Kidney glomerular epithelial cell (primary cell): ENCODE data around the gene MED28.

ENCODE experiments used
- DNase-seq: peaks from one replicate; lab custom pipeline; 2025; lab: John Stamatoyannopoulos, UW

The MED28 gene

GRCh38 chr4:17667253-17667652, 52.8 kb downstream of the MED28 start:
- DNase-seq = no peak

- DNase-seq = no peak
Observed at GRCh38 chr4:17667653-17668201, 53.3 kb downstream of the MED28 start.

GRCh38 chr4:17670423-17670822, 56.0 kb downstream of the MED28 start:
- no peak for DNase-seq

GRCh38 chr4:17680559-17681280, 66.3 kb downstream of the MED28 start:
- no peak for DNase-seq

GRCh38 chr4:17681281-17682221, 67.1 kb downstream of the MED28 start:
- no peak for DNase-seq

- no peak for DNase-seq
Observed at GRCh38 chr4:17682222-17682566, 67.8 kb downstream of the MED28 start.
